ENCODE results near the gene RRP1B. TPM values are rescaled to one million over a fixed set of nuclear protein-coding genes. Genes with fewer than 3 reads are reported as not detected.

The RRP1B gene
- total and polyA plus RNA-seq, 2 of the 13 experiments (the other 11 are each of a cell fraction or from before 2014, with no cell fraction given): 16.3 to 46.2 TPM

DNA sequence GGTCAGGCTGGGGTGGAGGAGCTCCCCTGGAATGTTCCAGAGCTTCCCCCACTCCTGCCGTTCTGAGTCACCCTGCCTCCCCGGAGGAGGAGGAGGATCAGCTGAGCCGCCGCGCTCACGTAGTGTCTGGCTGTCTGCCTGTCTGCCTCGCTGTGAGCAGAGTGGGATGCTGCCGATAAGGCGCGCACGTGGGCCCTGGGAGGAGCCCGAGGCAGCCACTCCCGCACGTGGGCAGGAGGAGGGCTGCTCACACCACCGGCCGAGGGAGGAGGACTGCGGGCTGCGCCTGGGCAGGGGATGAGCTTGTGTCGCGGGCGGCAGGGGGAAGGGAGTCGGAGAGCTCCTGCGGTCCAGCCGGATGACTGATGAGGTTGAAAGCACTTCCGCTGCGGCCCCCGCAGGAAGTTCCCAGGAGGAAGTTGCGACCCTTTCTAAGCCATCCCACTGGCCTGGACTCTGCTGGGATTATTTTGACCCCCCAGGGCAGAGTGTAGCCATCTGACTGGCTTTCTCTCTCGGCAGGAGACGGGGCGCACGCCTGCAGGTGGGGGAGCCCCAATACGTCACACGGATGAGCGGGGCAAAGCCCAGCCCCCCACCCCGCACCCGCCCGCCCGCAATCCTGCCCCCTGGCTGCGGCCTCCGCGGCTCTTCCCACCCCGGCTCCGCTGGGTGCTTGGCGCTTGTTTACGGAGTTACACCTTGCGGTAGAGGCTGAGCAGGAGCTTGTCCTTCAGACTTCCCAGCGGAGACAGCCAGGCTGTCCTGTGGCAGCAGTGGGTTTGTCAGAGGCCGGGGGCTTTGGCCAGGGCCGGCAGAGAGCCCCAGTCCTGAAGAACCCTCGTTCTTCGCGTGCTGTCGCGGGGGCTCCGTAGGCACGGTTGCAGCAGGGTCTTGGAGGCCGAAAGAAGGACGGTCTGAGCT lies 69.4 kb downstream of the RRP1B start (continued):
- TF ChIP-seq, protein P1, sequence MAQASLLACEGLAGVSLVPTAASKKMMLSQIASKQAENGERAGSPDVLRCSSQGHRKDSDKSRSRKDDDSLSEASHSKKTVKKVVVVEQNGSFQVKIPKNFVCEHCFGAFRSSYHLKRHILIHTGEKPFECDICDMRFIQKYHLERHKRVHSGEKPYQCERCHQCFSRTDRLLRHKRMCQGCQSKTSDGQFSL (CRISPR knock-in tag; IDR thresholded peaks at IDR 0.05): peak; percentile 85
- TF ChIP-seq EED (CRISPR knock-in tag; IDR thresholded peaks at IDR 0.05) (no peak; the same call in 1 of the 2 replicates), ASH2L (IDR thresholded peaks at IDR 0.05; ENCODE audit: insufficient read length, low read depth, low read length) (peak; percentile 94), ZNF724P (CRISPR knock-in tag; IDR thresholded peaks at IDR 0.05; ENCODE audit: borderline replicate concordance) (peak; percentile 72), TARDBP (CRISPR knock-in tag; IDR thresholded peaks at IDR 0.05) (peak; percentile 96), ZNF282 (IDR thresholded peaks at IDR 0.05; ENCODE audit: partially characterized antibody) (no peak), HNRNPUL1 (IDR thresholded peaks at IDR 0.05; ENCODE audit: low read depth, low read length) (no peak), MATR3 (CRISPR knock-in tag; IDR thresholded peaks at IDR 0.05) (no peak), ZNF274 (CRISPR knock-in tag; IDR thresholded peaks at IDR 0.05) (peak; percentile 82; the same call in 1 of the 2 replicates)
- TF ChIP-seq, protein P2, sequence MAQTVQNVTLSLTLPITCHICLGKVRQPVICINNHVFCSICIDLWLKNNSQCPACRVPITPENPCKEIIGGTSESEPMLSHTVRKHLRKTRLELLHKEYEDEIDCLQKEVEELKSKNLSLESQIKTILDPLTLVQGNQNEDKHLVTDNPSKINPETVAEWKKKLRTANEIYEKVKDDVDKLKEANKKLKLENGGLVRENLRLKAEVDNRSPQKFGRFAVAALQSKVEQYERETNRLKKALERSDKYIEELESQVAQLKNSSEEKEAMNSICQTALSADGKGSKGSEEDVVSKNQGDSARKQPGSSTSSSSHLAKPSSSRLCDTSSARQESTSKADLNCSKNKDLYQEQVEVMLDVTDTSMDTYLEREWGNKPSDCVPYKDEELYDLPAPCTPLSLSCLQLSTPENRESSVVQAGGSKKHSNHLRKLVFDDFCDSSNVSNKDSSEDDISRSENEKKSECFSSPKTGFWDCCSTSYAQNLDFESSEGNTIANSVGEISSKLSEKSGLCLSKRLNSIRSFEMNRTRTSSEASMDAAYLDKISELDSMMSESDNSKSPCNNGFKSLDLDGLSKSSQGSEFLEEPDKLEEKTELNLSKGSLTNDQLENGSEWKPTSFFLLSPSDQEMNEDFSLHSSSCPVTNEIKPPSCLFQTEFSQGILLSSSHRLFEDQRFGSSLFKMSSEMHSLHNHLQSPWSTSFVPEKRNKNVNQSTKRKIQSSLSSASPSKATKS (CRISPR knock-in tag; IDR thresholded peaks at IDR 0.05): no peak
- TF ChIP-seq, protein P3, sequence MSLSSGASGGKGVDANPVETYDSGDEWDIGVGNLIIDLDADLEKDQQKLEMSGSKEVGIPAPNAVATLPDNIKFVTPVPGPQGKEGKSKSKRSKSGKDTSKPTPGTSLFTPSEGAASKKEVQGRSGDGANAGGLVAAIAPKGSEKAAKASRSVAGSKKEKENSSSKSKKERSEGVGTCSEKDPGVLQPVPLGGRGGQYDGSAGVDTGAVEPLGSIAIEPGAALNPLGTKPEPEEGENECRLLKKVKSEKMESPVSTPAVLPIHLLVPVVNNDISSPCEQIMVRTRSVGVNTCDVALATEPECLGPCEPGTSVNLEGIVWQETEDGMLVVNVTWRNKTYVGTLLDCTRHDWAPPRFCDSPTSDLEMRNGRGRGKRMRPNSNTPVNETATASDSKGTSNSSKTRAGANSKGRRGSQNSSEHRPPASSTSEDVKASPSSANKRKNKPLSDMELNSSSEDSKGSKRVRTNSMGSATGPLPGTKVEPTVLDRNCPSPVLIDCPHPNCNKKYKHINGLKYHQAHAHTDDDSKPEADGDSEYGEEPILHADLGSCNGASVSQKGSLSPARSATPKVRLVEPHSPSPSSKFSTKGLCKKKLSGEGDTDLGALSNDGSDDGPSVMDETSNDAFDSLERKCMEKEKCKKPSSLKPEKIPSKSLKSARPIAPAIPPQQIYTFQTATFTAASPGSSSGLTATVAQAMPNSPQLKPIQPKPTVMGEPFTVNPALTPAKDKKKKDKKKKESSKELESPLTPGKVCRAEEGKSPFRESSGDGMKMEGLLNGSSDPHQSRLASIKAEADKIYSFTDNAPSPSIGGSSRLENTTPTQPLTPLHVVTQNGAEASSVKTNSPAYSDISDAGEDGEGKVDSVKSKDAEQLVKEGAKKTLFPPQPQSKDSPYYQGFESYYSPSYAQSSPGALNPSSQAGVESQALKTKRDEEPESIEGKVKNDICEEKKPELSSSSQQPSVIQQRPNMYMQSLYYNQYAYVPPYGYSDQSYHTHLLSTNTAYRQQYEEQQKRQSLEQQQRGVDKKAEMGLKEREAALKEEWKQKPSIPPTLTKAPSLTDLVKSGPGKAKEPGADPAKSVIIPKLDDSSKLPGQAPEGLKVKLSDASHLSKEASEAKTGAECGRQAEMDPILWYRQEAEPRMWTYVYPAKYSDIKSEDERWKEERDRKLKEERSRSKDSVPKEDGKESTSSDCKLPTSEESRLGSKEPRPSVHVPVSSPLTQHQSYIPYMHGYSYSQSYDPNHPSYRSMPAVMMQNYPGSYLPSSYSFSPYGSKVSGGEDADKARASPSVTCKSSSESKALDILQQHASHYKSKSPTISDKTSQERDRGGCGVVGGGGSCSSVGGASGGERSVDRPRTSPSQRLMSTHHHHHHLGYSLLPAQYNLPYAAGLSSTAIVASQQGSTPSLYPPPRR (CRISPR knock-in tag; IDR thresholded peaks at IDR 0.05; ENCODE audit: borderline replicate concordance): peak; percentile 59; the same call in 1 of the 2 replicates
- TF ChIP-seq, protein P4, sequence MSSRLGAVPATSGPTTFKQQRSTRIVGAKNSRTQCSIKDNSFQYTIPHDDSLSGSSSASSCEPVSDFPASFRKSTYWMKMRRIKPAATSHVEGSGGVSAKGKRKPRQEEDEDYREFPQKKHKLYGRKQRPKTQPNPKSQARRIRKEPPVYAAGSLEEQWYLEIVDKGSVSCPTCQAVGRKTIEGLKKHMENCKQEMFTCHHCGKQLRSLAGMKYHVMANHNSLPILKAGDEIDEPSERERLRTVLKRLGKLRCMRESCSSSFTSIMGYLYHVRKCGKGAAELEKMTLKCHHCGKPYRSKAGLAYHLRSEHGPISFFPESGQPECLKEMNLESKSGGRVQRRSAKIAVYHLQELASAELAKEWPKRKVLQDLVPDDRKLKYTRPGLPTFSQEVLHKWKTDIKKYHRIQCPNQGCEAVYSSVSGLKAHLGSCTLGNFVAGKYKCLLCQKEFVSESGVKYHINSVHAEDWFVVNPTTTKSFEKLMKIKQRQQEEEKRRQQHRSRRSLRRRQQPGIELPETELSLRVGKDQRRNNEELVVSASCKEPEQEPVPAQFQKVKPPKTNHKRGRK (CRISPR knock-in tag; IDR thresholded peaks at IDR 0.05): 0 out of 2 replicates have a peak, but pooled peaks have one; percentile 38
- TF ChIP-seq, protein P5, sequence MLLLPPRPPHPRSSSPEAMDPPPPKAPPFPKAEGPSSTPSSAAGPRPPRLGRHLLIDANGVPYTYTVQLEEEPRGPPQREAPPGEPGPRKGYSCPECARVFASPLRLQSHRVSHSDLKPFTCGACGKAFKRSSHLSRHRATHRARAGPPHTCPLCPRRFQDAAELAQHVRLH (CRISPR knock-in tag; IDR thresholded peaks at IDR 0.05; ENCODE audit: borderline replicate concordance, low read depth): peak; percentile 85; the same call in 1 of the 2 replicates
- TF ChIP-seq, protein P6, sequence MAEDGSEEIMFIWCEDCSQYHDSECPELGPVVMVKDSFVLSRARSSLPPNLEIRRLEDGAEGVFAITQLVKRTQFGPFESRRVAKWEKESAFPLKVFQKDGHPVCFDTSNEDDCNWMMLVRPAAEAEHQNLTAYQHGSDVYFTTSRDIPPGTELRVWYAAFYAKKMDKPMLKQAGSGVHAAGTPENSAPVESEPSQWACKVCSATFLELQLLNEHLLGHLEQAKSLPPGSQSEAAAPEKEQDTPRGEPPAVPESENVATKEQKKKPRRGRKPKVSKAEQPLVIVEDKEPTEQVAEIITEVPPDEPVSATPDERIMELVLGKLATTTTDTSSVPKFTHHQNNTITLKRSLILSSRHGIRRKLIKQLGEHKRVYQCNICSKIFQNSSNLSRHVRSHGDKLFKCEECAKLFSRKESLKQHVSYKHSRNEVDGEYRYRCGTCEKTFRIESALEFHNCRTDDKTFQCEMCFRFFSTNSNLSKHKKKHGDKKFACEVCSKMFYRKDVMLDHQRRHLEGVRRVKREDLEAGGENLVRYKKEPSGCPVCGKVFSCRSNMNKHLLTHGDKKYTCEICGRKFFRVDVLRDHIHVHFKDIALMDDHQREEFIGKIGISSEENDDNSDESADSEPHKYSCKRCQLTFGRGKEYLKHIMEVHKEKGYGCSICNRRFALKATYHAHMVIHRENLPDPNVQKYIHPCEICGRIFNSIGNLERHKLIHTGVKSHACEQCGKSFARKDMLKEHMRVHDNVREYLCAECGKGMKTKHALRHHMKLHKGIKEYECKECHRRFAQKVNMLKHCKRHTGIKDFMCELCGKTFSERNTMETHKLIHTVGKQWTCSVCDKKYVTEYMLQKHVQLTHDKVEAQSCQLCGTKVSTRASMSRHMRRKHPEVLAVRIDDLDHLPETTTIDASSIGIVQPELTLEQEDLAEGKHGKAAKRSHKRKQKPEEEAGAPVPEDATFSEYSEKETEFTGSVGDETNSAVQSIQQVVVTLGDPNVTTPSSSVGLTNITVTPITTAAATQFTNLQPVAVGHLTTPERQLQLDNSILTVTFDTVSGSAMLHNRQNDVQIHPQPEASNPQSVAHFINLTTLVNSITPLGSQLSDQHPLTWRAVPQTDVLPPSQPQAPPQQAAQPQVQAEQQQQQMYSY (CRISPR knock-in tag; IDR thresholded peaks at IDR 0.05): no peak
